ENCODE measurements around the gene BCAR3.
A peak's percentile ranks its signal among the peaks of the same experiment; 100 is the strongest.

The BCAR3 gene

GRCh38 chr1:93667642-93668041, 14.0 kb downstream of the BCAR3 start:
- DNase-seq: no peak

GRCh38 chr1:93666613-93667384, 14.8 kb downstream of the BCAR3 start:
- Histone ChIP-seq H2BK120ac (ENCODE audit: low read depth, low read length) (no peak overlapping the region), H2BK5ac (ENCODE audit: low read depth, low read length, poor library complexity, severe bottlenecking) (no peak overlapping the region), H3K23ac (ENCODE audit: low read length in 2 of 2) (no peak overlapping the region), H3K27ac (ENCODE audit: low read length, poor library complexity, severe bottlenecking) (no peak overlapping the region), H2BK15ac (ENCODE audit: low read depth, poor library complexity, severe bottlenecking) (peak overlapping the region; percentile 17), H2BK12ac (ENCODE audit: low read length in 2 of 2) (no peak overlapping the region), H3K27me3 (ENCODE audit: control insufficient read depth in 1 of 2, insufficient read depth in 1 of 2, low read length in 2 of 2) (no peaks in the 10 kb centered on the region), H3K9ac (ENCODE audit: low read length) (no peak overlapping the region), H3K4me2 (ENCODE audit: low read length, poor library complexity, severe bottlenecking) (no peak overlapping the region), H3K36me3 (ENCODE audit: control insufficient read depth in 1 of 2, insufficient read depth in 2 of 2, low read depth in 1 of 2, low read length in 2 of 2) (peaks cover 6 to 62% of the 10 kb centered on the region in 2 experiments), H4K91ac (ENCODE audit: low read length) (peak overlapping the region; percentile 57), H3K18ac (ENCODE audit: low read depth in 1 of 2, low read length in 2 of 2) (peak overlapping the region; percentile 0 to 64), H3K14ac (ENCODE audit: low read length in 2 of 2) (no peak overlapping the region), H3K79me1 (replicated peaks; ENCODE audit: low read length, poor library complexity, severe bottlenecking) (no peaks in the 10 kb centered on the region), H3K4me1 (ENCODE audit: control insufficient read depth, insufficient read depth, low read depth, low read length) (peaks cover 20% of the 10 kb centered on the region), H2AFZ (ENCODE audit: low read depth, low read length) (no peak overlapping the region), H3K4ac (ENCODE audit: low read depth in 1 of 2, low read length in 2 of 2) (peak overlapping the region; percentile 10 to 17), H3K4me3 (ENCODE audit: insufficient read depth in 1 of 2, low read depth in 1 of 2, low read length in 2 of 2) (no peak overlapping the region), H2AK5ac (ENCODE audit: low read length, severe bottlenecking) (peak overlapping the region; percentile 18), H3K9me3 (ENCODE audit: control insufficient read depth, low read length) (no peaks in the 10 kb centered on the region), H4K8ac (ENCODE audit: low read length) (peak overlapping the region; percentile 19)
- DNase-seq: no peak
- 94% methylated on average over 13 of the region's 14 CpGs for WGBS

More at GRCh38 chr1:93667642-93668041, 14.0 kb downstream of the BCAR3 start:
- no peak overlapping the region for H2BK120ac ChIP-seq (ENCODE audit: low read depth, low read length)
- H3K27ac ChIP-seq (ENCODE audit: low read length, poor library complexity, severe bottlenecking): no peak overlapping the region
- no peak overlapping the region for H3K23ac ChIP-seq (ENCODE audit: low read length in 2 of 2)
- H3K79me1 ChIP-seq (replicated peaks; ENCODE audit: low read length, poor library complexity, severe bottlenecking): peaks cover 3% of the 10 kb centered on the region
- no peak overlapping the region for H2AFZ ChIP-seq (ENCODE audit: low read depth, low read length)
- 93% methylated on average over 2 of the region's 4 CpGs for WGBS
- no peak overlapping the region for H3K4me3 ChIP-seq (ENCODE audit: insufficient read depth in 1 of 2, low read depth in 1 of 2, low read length in 2 of 2)
- H3K9me3 ChIP-seq (ENCODE audit: control insufficient read depth, low read length): no peaks in the 10 kb centered on the region
- H3K4me1 ChIP-seq (ENCODE audit: control insufficient read depth, insufficient read depth, low read depth, low read length): peaks cover 23% of the 10 kb centered on the region
- H3K4me2 ChIP-seq (ENCODE audit: low read length, poor library complexity, severe bottlenecking): no peak overlapping the region
- H2AK5ac ChIP-seq (ENCODE audit: low read length, severe bottlenecking): no peak overlapping the region
- H3K18ac ChIP-seq (ENCODE audit: low read depth in 1 of 2, low read length in 2 of 2): peak overlapping the region; percentile 23 to 44
- peak overlapping the region; percentile 4 for H4K91ac ChIP-seq (ENCODE audit: low read length)
- H2BK5ac ChIP-seq (ENCODE audit: low read depth, low read length, poor library complexity, severe bottlenecking): no peak overlapping the region
- H3K36me3 ChIP-seq (ENCODE audit: control insufficient read depth in 1 of 2, insufficient read depth in 2 of 2, low read depth in 1 of 2, low read length in 2 of 2): peaks cover 10 to 67% of the 10 kb centered on the region in 2 experiments
- no peaks in the 10 kb centered on the region for H3K27me3 ChIP-seq (ENCODE audit: control insufficient read depth in 1 of 2, insufficient read depth in 1 of 2, low read length in 2 of 2)
- H4K8ac ChIP-seq (ENCODE audit: low read length): no peak overlapping the region
- peak overlapping the region in 1 of 2 experiments; percentile 89 for H2BK12ac ChIP-seq (ENCODE audit: low read length in 2 of 2)
- H3K9ac ChIP-seq (ENCODE audit: low read length): no peak overlapping the region
- no peak overlapping the region for H3K14ac ChIP-seq (ENCODE audit: low read length in 2 of 2)
- peak overlapping the region in 1 of 2 experiments; percentile 47 for H3K4ac ChIP-seq (ENCODE audit: low read depth in 1 of 2, low read length in 2 of 2)
- no peak overlapping the region for H2BK15ac ChIP-seq (ENCODE audit: low read depth, poor library complexity, severe bottlenecking)

GRCh38 chr1:93665015-93665414, 16.6 kb downstream of the BCAR3 start:
- no peak overlapping the region for H3K23ac ChIP-seq (ENCODE audit: low read length in 2 of 2)

GRCh38 chr1:93663208-93663614, 18.4 kb downstream of the BCAR3 start:
- peak overlapping the region in 1 of 2 experiments; percentile 40 for H3K23ac ChIP-seq (ENCODE audit: low read length in 2 of 2)
- no peak overlapping the region for H3K4me2 ChIP-seq (ENCODE audit: low read length, poor library complexity, severe bottlenecking)
- H4K91ac ChIP-seq (ENCODE audit: low read length): no peak overlapping the region
- H3K14ac ChIP-seq (ENCODE audit: low read length in 2 of 2): no peak overlapping the region
- H3K4me1 ChIP-seq (ENCODE audit: control insufficient read depth, insufficient read depth, low read depth, low read length): peaks cover 18% of the 10 kb centered on the region
- H3K9ac ChIP-seq (ENCODE audit: low read length): peak overlapping the region; percentile 73
- H3K27me3 ChIP-seq (ENCODE audit: control insufficient read depth in 1 of 2, insufficient read depth in 1 of 2, low read length in 2 of 2): no peaks in the 10 kb centered on the region
- WGBS: 76% methylated on average over 2 of the region's 2 CpGs
- H2BK5ac ChIP-seq (ENCODE audit: low read depth, low read length, poor library complexity, severe bottlenecking): peak overlapping the region; percentile 71
- peak overlapping the region; percentile 78 for H4K8ac ChIP-seq (ENCODE audit: low read length)
- DNase-seq: no peak
- H2BK120ac ChIP-seq (ENCODE audit: low read depth, low read length): peak overlapping the region; percentile 81
- no peak overlapping the region for H3K4me3 ChIP-seq (ENCODE audit: insufficient read depth in 1 of 2, low read depth in 1 of 2, low read length in 2 of 2)
- H3K4ac ChIP-seq (ENCODE audit: low read depth in 1 of 2, low read length in 2 of 2): peak overlapping the region in 1 of 2 experiments; percentile 60
- H3K79me1 ChIP-seq (replicated peaks; ENCODE audit: low read length, poor library complexity, severe bottlenecking): peaks cover 5% of the 10 kb centered on the region
- H3K18ac ChIP-seq (ENCODE audit: low read depth in 1 of 2, low read length in 2 of 2): peak overlapping the region; percentile 75 to 84
- H2AK5ac ChIP-seq (ENCODE audit: low read length, severe bottlenecking): peak overlapping the region; percentile 95
- peak overlapping the region; percentile 95 for H3K27ac ChIP-seq (ENCODE audit: low read length, poor library complexity, severe bottlenecking)
- no peak overlapping the region for H2BK15ac ChIP-seq (ENCODE audit: low read depth, poor library complexity, severe bottlenecking)
- peak overlapping the region; percentile 46 to 75 for H2BK12ac ChIP-seq (ENCODE audit: low read length in 2 of 2)
- H3K9me3 ChIP-seq (ENCODE audit: control insufficient read depth, low read length): no peaks in the 10 kb centered on the region
- H3K36me3 ChIP-seq (ENCODE audit: control insufficient read depth in 1 of 2, insufficient read depth in 2 of 2, low read depth in 1 of 2, low read length in 2 of 2): peaks cover 12 to 54% of the 10 kb centered on the region in 2 experiments
- H2AFZ ChIP-seq (ENCODE audit: low read depth, low read length): no peak overlapping the region

More at GRCh38 chr1:93665015-93665414, 16.6 kb downstream of the BCAR3 start:
- peak overlapping the region; percentile 56 for H2BK120ac ChIP-seq (ENCODE audit: low read depth, low read length)
- peak overlapping the region; percentile 60 for H4K91ac ChIP-seq (ENCODE audit: low read length)
- DNase-seq: peak; percentile 61
- H4K8ac ChIP-seq (ENCODE audit: low read length): peak overlapping the region; percentile 21
- no peak overlapping the region for H2BK5ac ChIP-seq (ENCODE audit: low read depth, low read length, poor library complexity, severe bottlenecking)
- no peak overlapping the region for H3K4me2 ChIP-seq (ENCODE audit: low read length, poor library complexity, severe bottlenecking)
- H2AFZ ChIP-seq (ENCODE audit: low read depth, low read length): no peak overlapping the region
- H2AK5ac ChIP-seq (ENCODE audit: low read length, severe bottlenecking): peak overlapping the region; percentile 1
- peaks cover 20% of the 10 kb centered on the region for H3K4me1 ChIP-seq (ENCODE audit: control insufficient read depth, insufficient read depth, low read depth, low read length)
- peak overlapping the region in 1 of 2 experiments; percentile 5 for H3K14ac ChIP-seq (ENCODE audit: low read length in 2 of 2)
- H3K36me3 ChIP-seq (ENCODE audit: control insufficient read depth in 1 of 2, insufficient read depth in 2 of 2, low read depth in 1 of 2, low read length in 2 of 2): peaks cover 6 to 48% of the 10 kb centered on the region in 2 experiments
- peak overlapping the region in 1 of 2 experiments; percentile 60 for H3K4me3 ChIP-seq (ENCODE audit: insufficient read depth in 1 of 2, low read depth in 1 of 2, low read length in 2 of 2)
- H3K9me3 ChIP-seq (ENCODE audit: control insufficient read depth, low read length): no peaks in the 10 kb centered on the region
- H2BK15ac ChIP-seq (ENCODE audit: low read depth, poor library complexity, severe bottlenecking): no peak overlapping the region
- peak overlapping the region; percentile 75 for H3K9ac ChIP-seq (ENCODE audit: low read length)
- no peaks in the 10 kb centered on the region for H3K79me1 ChIP-seq (replicated peaks; ENCODE audit: low read length, poor library complexity, severe bottlenecking)
- no peaks in the 10 kb centered on the region for H3K27me3 ChIP-seq (ENCODE audit: control insufficient read depth in 1 of 2, insufficient read depth in 1 of 2, low read length in 2 of 2)
- peak overlapping the region; percentile 12 to 20 for H3K4ac ChIP-seq (ENCODE audit: low read depth in 1 of 2, low read length in 2 of 2)
- H3K18ac ChIP-seq (ENCODE audit: low read depth in 1 of 2, low read length in 2 of 2): peak overlapping the region; percentile 23 to 63
- peak overlapping the region; percentile 28 to 32 for H2BK12ac ChIP-seq (ENCODE audit: low read length in 2 of 2)
- peak overlapping the region; percentile 55 for H3K27ac ChIP-seq (ENCODE audit: low read length, poor library complexity, severe bottlenecking)
- 27% methylated on average over 3 of the region's 3 CpGs for WGBS

Measured in mesenchymal stem cell (in vitro differentiated cells and primary cell).